SW480 (cell line): ENCODE results near the gene ARL14EPL.
"Not testable (repeated sequence)": the region's sequence is repeated elsewhere in the genome, so short reads cannot be mapped to it uniquely, and the experiment has no call there.

Experiments used
- DNase-seq: peaks from one replicate; pipeline ENCODE4 v3.0.0-alpha.2; 2016; ENCODE audit warnings: low spot score

ARL14EPL gene

DNA sequence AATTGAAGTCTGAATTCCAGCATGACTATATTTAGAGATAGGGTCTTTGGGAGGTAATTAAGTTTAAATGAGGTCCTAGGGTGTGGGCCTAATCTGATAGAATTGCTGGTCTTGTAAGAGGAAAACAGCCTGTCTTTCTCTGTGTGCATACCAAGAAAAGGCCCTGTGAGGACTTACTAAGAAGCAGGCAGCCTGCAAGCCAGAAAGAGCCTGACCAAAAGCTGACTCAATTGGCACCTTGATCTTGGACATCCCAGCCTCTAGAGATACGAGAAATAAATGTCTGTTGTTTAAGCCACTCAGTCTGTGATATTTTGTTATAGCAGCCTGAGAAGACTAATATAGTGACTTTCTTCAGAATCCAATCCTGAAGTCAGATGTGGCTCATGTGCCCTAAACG is 14.6 kb downstream of the ARL14EPL start:
- no peak for DNase-seq

GRCh38 chr5:116058346-116058936 is 26.2 kb downstream of the ARL14EPL start:
- no peak for DNase-seq

DNA sequence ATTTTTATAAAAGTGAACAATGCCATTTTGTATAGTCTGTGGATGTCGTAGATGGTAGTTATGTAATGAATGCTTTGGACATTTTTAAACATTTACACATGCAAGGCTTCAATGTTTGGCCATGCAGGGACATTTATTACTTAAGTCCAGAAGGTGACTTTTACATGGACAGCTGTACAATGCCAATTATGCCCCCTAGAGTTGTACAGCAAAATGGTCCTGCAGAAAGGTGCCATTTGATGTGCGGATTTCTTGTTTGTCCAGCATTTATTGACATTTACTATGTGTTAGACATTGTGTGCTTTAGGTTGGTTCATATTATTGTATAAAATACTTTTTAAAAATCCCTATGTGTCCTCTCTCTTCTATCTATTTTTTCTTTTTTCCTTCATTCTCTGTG is 30.1 kb downstream of the ARL14EPL start:
- no peak for DNase-seq

GRCh38 chr5:116063950-116064349 is 31.7 kb downstream of the ARL14EPL start:
- DNase-seq: peak; percentile 35

DNA sequence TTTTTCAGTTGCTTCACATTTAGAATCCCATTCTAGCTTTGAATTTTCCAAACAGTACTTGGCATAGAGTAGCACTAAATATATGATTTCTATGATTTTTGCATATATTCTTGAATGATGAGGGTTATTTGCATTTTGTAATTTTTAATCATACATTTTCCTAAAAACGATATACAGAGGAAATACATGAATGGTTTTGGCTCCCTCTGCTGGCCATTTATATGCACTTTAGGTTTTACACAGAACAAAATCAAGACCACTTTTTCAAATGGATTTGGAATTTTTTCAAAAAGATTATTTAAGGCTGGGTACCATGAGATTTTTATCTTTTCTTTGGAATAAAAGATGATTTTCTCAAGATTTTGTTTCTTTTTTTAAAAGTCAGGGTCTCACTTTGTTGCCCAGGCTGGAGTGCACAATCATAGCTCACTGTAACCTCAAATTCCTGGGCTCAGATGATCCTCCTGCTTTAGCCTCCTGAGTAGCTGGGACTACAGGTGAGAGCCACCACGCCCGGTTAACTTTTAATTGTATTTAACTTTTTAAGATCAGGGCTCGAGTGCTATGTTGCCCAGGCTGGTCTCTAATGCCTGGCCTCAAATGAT is 35.9 kb downstream of the ARL14EPL start:
- DNase-seq: peak; percentile 41

DNA sequence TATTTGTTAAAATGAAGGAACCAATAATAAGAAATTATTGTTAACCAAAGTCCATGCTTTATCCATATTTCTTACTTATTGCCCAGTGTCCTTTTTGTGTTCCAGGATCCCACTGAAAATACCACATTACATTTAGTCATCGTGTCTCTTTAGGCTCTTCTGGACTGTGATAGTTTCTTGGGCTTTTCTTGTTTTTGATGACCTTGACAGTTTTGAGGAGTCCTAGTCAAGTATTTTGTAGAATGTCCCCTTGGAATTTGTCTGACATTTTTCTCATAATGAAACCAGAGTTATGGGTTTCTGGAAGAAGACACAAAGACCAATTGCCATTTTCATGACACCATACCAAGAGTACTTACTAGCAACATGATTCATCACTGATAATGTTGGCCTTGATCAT is 38.9 kb downstream of the ARL14EPL start:
- no peak for DNase-seq

GRCh38 chr5:116075191-116075831 is 43.0 kb downstream of the ARL14EPL start:
- peak; percentile 45 for DNase-seq

GRCh38 chr5:116076496-116076895 is 44.2 kb downstream of the ARL14EPL start:
- no peak for DNase-seq

GRCh38 chr5:116078199-116078598 is 45.9 kb downstream of the ARL14EPL start:
- DNase-seq: no peak

DNA sequence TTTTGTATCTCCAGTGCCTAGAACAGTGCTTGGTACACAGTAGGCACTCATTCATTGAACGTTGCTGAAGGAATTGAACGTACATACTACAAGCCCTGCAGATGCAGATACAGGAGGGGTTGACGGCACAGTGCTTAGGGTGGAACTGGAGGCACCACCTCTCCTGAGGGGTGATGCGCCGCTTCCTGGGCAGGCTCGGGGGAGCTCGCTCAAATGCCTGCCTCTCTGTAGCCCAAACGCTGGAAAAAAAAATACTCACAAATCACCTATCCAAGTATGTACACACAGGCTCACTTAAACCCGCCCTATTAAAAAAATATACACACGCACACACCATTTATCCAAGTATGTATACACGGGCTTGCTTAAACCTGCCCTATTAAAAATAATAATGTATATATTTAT is 52.0 kb downstream of the ARL14EPL start:
- DNase-seq: peak; percentile 62

- DNase-seq: peak; percentile 91
These were observed 52.8 kb downstream of the ARL14EPL start, which contains the start of gene COMMD10 for GRCh38 chr5:116084871-116085715. Gene COMMD10, plus strand, starts transcription at chr5:116085025.

GRCh38 chr5:116086309-116086708 is 54.0 kb downstream of the ARL14EPL start:
- not testable (repeated sequence) for DNase-seq

GRCh38 chr5:116088062-116088461 is 55.8 kb downstream of the ARL14EPL start:
- no peak for DNase-seq

DNA sequence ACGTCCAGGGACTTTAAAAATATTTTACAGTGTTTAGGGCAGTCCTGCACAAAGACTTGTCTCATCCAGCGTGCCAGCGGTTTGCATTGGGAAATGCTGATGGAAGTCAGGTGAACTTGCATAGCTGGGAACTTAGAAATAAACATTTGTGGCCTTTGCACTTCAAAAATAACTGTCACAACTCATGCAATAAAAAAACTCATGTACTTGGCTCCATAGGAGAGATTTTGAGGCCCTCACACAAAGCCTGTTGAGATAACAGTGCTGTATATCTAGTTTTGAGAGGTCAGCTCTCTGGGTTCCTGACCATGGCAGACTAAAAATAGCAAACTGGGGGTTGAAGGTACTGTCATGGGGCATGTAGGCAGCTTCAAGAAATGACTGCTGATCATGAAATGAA is 58.0 kb downstream of the ARL14EPL start:
- DNase-seq: no peak

GRCh38 chr5:116091416-116091815 is 59.1 kb downstream of the ARL14EPL start:
- DNase-seq: no peak

DNA sequence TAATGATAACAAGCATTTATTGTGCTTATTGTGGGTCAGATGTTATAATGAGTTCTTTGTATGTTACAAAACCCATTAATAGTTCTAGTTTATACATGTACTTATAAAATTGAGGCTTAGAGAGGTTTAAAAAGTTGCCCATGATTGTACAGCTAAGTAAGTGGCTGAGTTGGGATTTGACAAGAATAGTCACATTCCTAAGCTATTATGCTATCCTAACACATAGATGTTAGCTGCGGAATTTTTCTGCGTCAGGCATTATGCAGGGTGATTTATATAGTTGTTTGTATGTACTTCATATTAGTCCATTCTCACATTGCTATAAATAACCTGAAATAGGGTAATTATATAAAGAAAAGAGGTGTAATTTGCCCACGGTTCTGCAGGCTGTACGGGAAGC is 65.0 kb downstream of the ARL14EPL start:
- no peak for DNase-seq

DNA sequence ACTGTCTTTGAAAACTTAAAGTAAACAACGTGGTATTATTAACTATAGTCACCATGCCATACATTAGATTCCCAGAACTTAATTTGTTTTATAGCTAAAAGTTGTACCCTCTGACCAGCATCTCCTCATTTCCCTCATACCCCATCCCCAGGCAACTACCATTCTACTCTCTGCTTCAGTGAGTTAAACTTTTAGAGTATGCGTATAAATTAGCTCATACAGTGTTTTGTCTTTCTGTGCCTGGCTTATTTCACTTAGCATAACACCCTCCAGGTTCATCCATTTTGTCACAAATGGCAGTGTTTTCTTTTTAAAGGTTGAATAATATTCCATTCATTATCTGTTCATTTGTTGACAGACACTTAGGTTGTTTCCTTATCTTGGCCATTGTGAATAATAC is 66.7 kb downstream of the ARL14EPL start:
- no peak for DNase-seq

GRCh38 chr5:116104941-116105340 is 72.7 kb downstream of the ARL14EPL start:
- not testable (repeated sequence) for DNase-seq
